Type B pancreatic cell (in vitro differentiated cells): ENCODE data around the gene CDKL1. TPM values are rescaled to one million over a fixed set of nuclear protein-coding genes. Genes with fewer than 3 reads are reported as not detected.

Experiments used
- DNase-seq: peaks from one replicate; pipeline ENCODE4 v3.0.0; 2021; ENCODE audit warnings: mixed read lengths; ENCODE audit not compliant: unreplicated experiment; ENCODE audit errors: extremely low spot score
- H3K27ac Mint-ChIP-seq: 2 replicates; pipeline ENCODE4 v1.8.0; 2021; ENCODE audit warnings: mild to moderate bottlenecking, mixed read lengths
- H3K27me3 Mint-ChIP-seq: 2 replicates; pipeline ENCODE4 v1.8.0; 2021; ENCODE audit warnings: mixed read lengths
- H3K36me3 Mint-ChIP-seq: 2 replicates; pipeline ENCODE4 v1.8.0; 2021; ENCODE audit warnings: mixed read lengths
- H3K4me1 Mint-ChIP-seq: one replicate; pipeline ENCODE4 v1.8.0; 2021; ENCODE audit warnings: mixed read lengths; ENCODE audit not compliant: unreplicated experiment
- H3K4me3 Mint-ChIP-seq: 2 replicates; pipeline ENCODE4 v1.8.0; 2021; ENCODE audit warnings: mild to moderate bottlenecking, mixed read lengths
- H3K9me3 Mint-ChIP-seq: 2 replicates; pipeline ENCODE4 v1.8.0; 2021; ENCODE audit warnings: mixed read lengths
- CTCF ChIP-seq: fragments of 200-600 bp; sonication (generic); conservative IDR thresholded peaks from 2 replicates; pipeline ENCODE4 v1.5.0; 2021; ENCODE audit warnings: antibody characterized with exemption, mild to moderate bottlenecking
- total RNA-seq: library from RNA; stranded (reverse); gene quantifications from 2 replicates; pipeline ENCODE4 v1.2.1, GENCODE V29; 2021; ENCODE audit warnings: low replicate concordance

Gene CDKL1
- total RNA-seq, 1 donor from 2014 or later = 3.4 TPM

DNA sequence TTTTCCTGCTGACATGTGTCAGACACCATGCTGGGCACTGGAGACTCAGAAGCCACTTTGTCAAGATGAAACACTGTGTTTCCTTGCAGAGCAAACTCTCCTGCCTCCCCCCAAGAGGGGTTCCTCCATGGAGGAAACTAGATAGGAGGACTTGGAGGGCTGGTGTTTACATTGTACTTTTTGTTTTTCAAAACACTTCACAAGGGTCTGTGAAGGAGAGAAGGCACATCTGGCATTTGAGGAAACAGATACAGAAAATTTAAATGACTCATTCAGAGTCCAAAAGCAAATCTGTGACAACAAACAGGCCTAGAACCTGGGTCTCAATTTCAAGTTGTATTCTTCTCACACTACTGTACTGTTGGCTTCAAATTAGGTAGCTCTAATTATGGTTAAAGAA, 6.7 kb upstream of the CDKL1 start:
- TF ChIP-seq CTCF = no peak
- Mint-ChIP-seq H3K4me1 (peaks cover 11% of the 10 kb centered on the region), H3K9me3 (peaks cover 9% of the 10 kb centered on the region), H3K4me3 (no peak overlapping the region), H3K27ac (no peak overlapping the region), H3K36me3 (peaks cover 9% of the 10 kb centered on the region), H3K27me3 (no peaks in the 10 kb centered on the region)
- DNase-seq = no peak

- Mint-ChIP-seq H3K27me3 (no peaks in the 10 kb centered on the region), H3K4me1 (peaks cover 15% of the 10 kb centered on the region), H3K27ac (no peak overlapping the region), H3K9me3 (peaks cover 9% of the 10 kb centered on the region), H3K36me3 (peaks cover 9% of the 10 kb centered on the region), H3K4me3 (no peak overlapping the region)
- no peak for DNase-seq
- TF ChIP-seq CTCF = no peak
Observed at GRCh38 chr14:50402965-50403364, 6.3 kb upstream of the CDKL1 start.

GRCh38 chr14:50400461-50400860, 3.8 kb upstream of the CDKL1 start:
- H3K9me3 Mint-ChIP-seq = peaks cover 2% of the 10 kb centered on the region
- H3K36me3 Mint-ChIP-seq = no peaks in the 10 kb centered on the region
- H3K4me3 Mint-ChIP-seq = no peak overlapping the region
- DNase-seq = no peak
- no peak for TF ChIP-seq CTCF
- peaks cover 4% of the 10 kb centered on the region for H3K27me3 Mint-ChIP-seq
- H3K4me1 Mint-ChIP-seq = peaks cover 30% of the 10 kb centered on the region
- no peak overlapping the region for H3K27ac Mint-ChIP-seq

GRCh38 chr14:50399251-50400032, 2.8 kb upstream of the CDKL1 start:
- peaks cover 30% of the 10 kb centered on the region for H3K4me1 Mint-ChIP-seq
- TF ChIP-seq CTCF = no peak
- no peak overlapping the region for H3K4me3 Mint-ChIP-seq
- H3K27ac Mint-ChIP-seq = no peak overlapping the region
- no peaks in the 10 kb centered on the region for H3K9me3 Mint-ChIP-seq
- DNase-seq = no peak
- peaks cover 3% of the 10 kb centered on the region for H3K36me3 Mint-ChIP-seq
- H3K27me3 Mint-ChIP-seq = peaks cover 8% of the 10 kb centered on the region

DNA sequence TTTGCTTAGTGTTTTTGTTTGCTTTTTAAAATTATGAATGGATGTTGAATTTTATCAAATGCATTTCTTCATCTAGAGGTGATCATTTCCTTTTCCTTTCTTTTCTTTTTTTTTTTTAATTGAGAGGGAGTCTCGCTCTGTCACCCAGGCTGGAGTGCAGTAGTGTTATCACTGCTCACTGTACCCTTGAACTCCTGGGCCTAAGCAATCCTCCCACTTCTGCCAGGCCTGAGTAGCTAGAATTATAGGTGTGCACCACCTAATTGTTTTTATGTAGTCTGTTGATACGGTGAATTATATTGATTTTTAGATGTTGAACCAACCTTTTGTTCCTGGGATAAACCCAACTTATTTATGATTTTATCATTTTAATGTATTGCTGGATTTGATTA, 1.5 kb upstream of the CDKL1 start:
- no peak for TF ChIP-seq CTCF
- peaks cover 10% of the 10 kb centered on the region for H3K27me3 Mint-ChIP-seq
- H3K4me3 Mint-ChIP-seq = no peak overlapping the region

More for the DNA sequence above, 1.5 kb upstream of the CDKL1 start:
- peaks cover 4% of the 10 kb centered on the region for H3K36me3 Mint-ChIP-seq
- peaks cover 30% of the 10 kb centered on the region for H3K4me1 Mint-ChIP-seq
- DNase-seq = no peak
- no peaks in the 10 kb centered on the region for H3K9me3 Mint-ChIP-seq
- no peak overlapping the region for H3K27ac Mint-ChIP-seq
